ENCODE data around the gene PIGP. TPM values are rescaled to one million over a fixed set of nuclear protein-coding genes. Genes with fewer than 3 reads are reported as not detected.
A peak's percentile ranks its signal among the peaks of the same experiment; 100 is the strongest.
"Not testable (repeated sequence)": the region's sequence is repeated elsewhere in the genome, so short reads cannot be mapped to it uniquely, and the experiment has no call there.

PIGP gene
- total and polyA plus RNA-seq, 2 of the 13 experiments (the other 11 are each of a cell fraction or from before 2014, with no cell fraction given) = 14.8 to 33.4 TPM

DNA sequence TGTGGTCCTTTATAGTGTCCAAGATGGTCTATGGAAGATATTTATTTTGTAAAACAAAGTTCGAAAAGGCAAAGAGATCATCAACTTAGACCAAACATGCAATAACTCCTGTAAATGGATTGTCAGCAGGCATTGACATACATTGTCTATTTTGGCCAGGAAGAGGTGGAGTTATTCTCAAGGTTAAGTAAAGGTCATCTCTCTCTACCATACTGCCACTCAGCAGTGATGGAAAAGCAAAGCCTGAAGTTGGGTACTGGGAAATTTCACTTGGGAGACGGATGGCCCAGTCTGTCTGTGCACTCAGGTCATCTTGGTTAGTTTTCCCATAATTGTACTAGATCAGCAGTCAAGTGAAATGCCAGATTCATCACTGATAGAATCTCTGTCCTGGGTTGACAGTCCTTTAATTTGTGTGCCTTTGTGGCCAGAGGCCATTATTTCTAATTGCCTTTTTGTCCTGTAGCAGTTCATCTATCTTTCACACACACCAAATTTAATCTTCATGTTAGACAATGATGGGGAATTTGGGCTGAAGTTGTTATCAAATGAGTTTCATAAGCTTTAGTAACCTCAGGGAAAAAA, 17.5 kb downstream of the PIGP start (continued):
- TF ChIP-seq SYNCRIP (IDR thresholded peaks at IDR 0.05; ENCODE audit: insufficient read depth, low read depth, low read length) (no peak), NFYB (CRISPR knock-in tag; IDR thresholded peaks at IDR 0.05) (no peak), HNF4A (CRISPR knock-in tag; IDR thresholded peaks at IDR 0.05) (0 out of 2 replicates have a peak, but pooled peaks have one; percentile 5), NR2F6 (IDR thresholded peaks at IDR 0.05) (peak; percentile 57; the same call in 1 of the 2 replicates), NR2F6 (CRISPR knock-in tag; IDR thresholded peaks at IDR 0.05) (0 out of 2 replicates have a peak, but pooled peaks have one; percentile 29), NR2C2 (CRISPR knock-in tag; IDR thresholded peaks at IDR 0.05; ENCODE audit: borderline replicate concordance) (0 out of 2 replicates have a peak, but pooled peaks have one; percentile 18), ZNF816 (CRISPR knock-in tag; IDR thresholded peaks at IDR 0.05; ENCODE audit: borderline replicate concordance) (no peak)

DNA sequence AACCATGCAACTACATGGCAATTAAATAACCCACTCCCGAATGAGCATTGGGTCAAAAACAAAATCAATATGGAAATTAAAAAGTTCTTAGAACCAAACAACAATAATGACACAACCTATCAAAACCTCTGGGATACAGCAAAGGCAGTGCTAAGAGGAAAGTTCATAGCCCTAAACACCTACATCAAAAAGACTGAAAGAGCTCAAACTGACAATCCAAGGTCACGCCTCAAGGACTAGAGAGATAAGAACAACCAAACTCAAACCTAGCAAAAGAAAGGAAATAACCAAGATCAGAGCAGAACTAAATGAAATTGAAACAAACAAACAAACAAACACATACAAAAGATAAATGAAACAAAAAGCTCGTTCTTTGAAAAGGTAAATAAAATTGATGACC, 23.1 kb downstream of the PIGP start:
- H3K27ac ChIP-seq (ENCODE audit: extremely low read length, insufficient read depth, low read length); POLR2A ChIA-PET: not testable (repeated sequence)

More for the DNA sequence above, 23.1 kb downstream of the PIGP start:
- H3K36me3 ChIP-seq (replicated peaks in 1 of 2; ENCODE audit: control insufficient read depth in 1 of 2, insufficient read depth in 2 of 2, low read length in 2 of 2); BruUV-seq (replicated peaks); H3K79me2 ChIP-seq (ENCODE audit: insufficient read depth, low read length); intact Hi-C loops (cut with micrococcal nuclease; ENCODE audit: unreplicated experiment); H3K4me3 ChIP-seq (replicated peaks in 1 of 3; ENCODE audit: insufficient read depth in 1 of 3, low read depth in 2 of 3, low read length in 3 of 3); H3K4me2 ChIP-seq (ENCODE audit: low read depth, low read length); H2AFZ ChIP-seq (ENCODE audit: low read length); FAIRE-seq; H4K20me1 ChIP-seq (ENCODE audit: insufficient read depth, low read length); in situ Hi-C loops (cut with HindIII; ENCODE audit: extremely low pct_ligation_motif_present, low pct_unique_long_range_greater_than_20kb); DNase-seq (ENCODE audit: low spot score); ATAC-seq; H3K27me3 ChIP-seq (ENCODE audit: control insufficient read depth in 1 of 2, insufficient read depth in 2 of 2, low read length in 2 of 2); H3K9me3 ChIP-seq (ENCODE audit: low read length); H3K9ac ChIP-seq (ENCODE audit: insufficient read depth, low read depth, low read length); CTCF ChIA-PET (ENCODE audit: low intra/inter-chr PET ratio, low total read pairs); TF ChIP-seq FOXP1 (IDR thresholded peaks at IDR 0.05): not testable (repeated sequence)
- H3K4me1 ChIP-seq (ENCODE audit: insufficient read depth, low read length) = peaks cover 40% of the 10 kb centered on the region
- TF ChIP-seq ZFP90 (CRISPR knock-in tag; IDR thresholded peaks at IDR 0.05; ENCODE audit: borderline replicate concordance) = peak; percentile 100
- peak; percentile 43 for TF ChIP-seq TCF7 (IDR thresholded peaks at IDR 0.05; ENCODE audit: low read depth)
- TF ChIP-seq FOXP1 (CRISPR knock-in tag; IDR thresholded peaks at IDR 0.05) = peak; percentile 36; the same call in 1 of the 2 replicates
- WGBS (ENCODE audit: low lambda C conversion rate) = 11% methylated on average over 3 of the region's 3 CpGs
